A673 (cell line): ENCODE results near the gene MESD. TPM values are rescaled to one million over a fixed set of nuclear protein-coding genes. Genes with fewer than 3 reads are reported as not detected.

Source experiments
- BruUV-seq: library from RNA; stranded (reverse); fragments of 400-500 nt; replicated peaks from 2 replicates; lab custom pipeline; 2021; lab: Mats Ljungman, UMichigan
- CTCF ChIA-PET: fragments of 300-600 bp; sonication (Branson Sonifier 250); formaldehyde crosslinking; loops from one replicate; lab custom pipeline; 2022; ENCODE audit warnings: antibody characterized with exemption; lab: Charles Lee
- POLR2A ChIA-PET: fragments of 300-600 bp; sonication (Branson Sonifier 250); formaldehyde crosslinking; loops from one replicate; lab custom pipeline; 2022; ENCODE audit warnings: antibody characterized with exemption; ENCODE audit not compliant: low non-redundant PET; lab: Charles Lee
- DNase-seq: peaks from one replicate; pipeline ENCODE4 v3.0.0-alpha.2; 2015; ENCODE audit warnings: low spot score
- H3K27ac ChIP-seq: fragments of 200-600 bp; sonication (generic); 2 replicates; pipeline ENCODE4 v1.5.1; 2016; ENCODE audit warnings: mixed run types, low read depth, mild to moderate bottlenecking, mixed read lengths, antibody characterized with exemption, low read length; ENCODE audit not compliant: poor library complexity, severe bottlenecking
- H3K27me3 ChIP-seq: fragments of 200-600 bp; sonication (generic); replicated peaks from 2 replicates; pipeline ENCODE4 v1.6.1; 2017; ENCODE audit warnings: mixed run types, low read depth, mild to moderate bottlenecking, mixed read lengths, antibody characterized with exemption, low read length; ENCODE audit not compliant: insufficient read depth, poor library complexity
- H3K36me3 ChIP-seq: fragments of 200-600 bp; sonication (generic); 2 replicates; pipeline ENCODE4 v1.6.1; 2016; ENCODE audit warnings: mixed run types, mild to moderate bottlenecking, mixed read lengths, antibody characterized with exemption, low read length; ENCODE audit not compliant: insufficient read depth, poor library complexity, severe bottlenecking
- H3K4me1 ChIP-seq: fragments of 200-600 bp; sonication (generic); 2 replicates; pipeline ENCODE4 v1.6.1; 2017; ENCODE audit warnings: mixed run types, mild to moderate bottlenecking, mixed read lengths, antibody characterized with exemption, low read length; ENCODE audit not compliant: insufficient read depth, poor library complexity, severe bottlenecking
- H3K4me3 ChIP-seq: fragments of 200-600 bp; sonication (generic); 2 replicates; pipeline ENCODE4 v1.5.1; 2016; ENCODE audit warnings: low read depth, mixed run types, mild to moderate bottlenecking, mixed read lengths, low read length; ENCODE audit not compliant: poor library complexity, severe bottlenecking
- H3K9me3 ChIP-seq: fragments of 200-600 bp; sonication (generic); 2 replicates; pipeline ENCODE4 v1.6.1; 2016; ENCODE audit warnings: mixed run types, low read depth, mild to moderate bottlenecking, mixed read lengths, antibody characterized with exemption, low read length; ENCODE audit not compliant: poor library complexity, severe bottlenecking
- EZH2 ChIP-seq: fragments of 200-600 bp; sonication (generic); IDR thresholded peaks from 2 replicates; pipeline ENCODE4 v1.6.1; 2017; ENCODE audit warnings: borderline replicate concordance, low read depth, mild to moderate bottlenecking, mixed read lengths, antibody characterized with exemption, low read length; ENCODE audit not compliant: poor library complexity, severe bottlenecking
- intact Hi-C: fragments of 100-400 bp; cut with micrococcal nuclease; formaldehyde crosslinking; loops from one replicate; pipeline ENCODE4 v1.10.0; 2022; ENCODE audit not compliant: unreplicated experiment
- total RNA-seq: library from RNA; stranded (reverse); gene quantifications from 2 replicates; pipeline ENCODE4 v1.2.3, GENCODE V29; 2021
- TF ChIP-seq, protein P1 (sequence below): fragments of 300-800, 200-600 bp; sonication (generic); conservative IDR thresholded peaks from 2 replicates; pipeline ENCODE4 v1.5.1; 2017; ENCODE audit warnings: low read depth, mild to moderate bottlenecking, antibody characterized with exemption, low read length, moderate library complexity, mixed read lengths

MESD gene
- total RNA-seq, 1 experiment from 2014 or later: 28.1 TPM

DNA sequence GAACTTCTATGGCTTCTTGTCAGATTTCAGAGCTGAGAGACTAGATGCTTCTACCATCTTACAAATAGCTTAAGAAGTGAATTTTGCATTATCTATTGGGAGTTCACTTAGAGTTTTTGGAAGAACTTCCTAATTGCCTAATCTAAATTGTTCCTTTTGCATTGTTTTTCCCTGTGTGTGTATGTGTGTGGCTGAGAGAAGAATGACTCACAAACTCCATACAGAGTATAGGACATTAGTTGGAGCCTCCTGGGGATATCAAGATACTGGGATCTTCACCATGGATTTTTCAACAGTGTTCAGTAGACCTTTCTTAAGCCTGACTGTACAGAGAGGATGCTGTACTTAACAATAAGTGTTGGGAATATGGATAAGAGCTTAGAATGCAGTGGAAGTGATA lies 22.0 kb upstream of the MESD start:
- H3K27ac ChIP-seq: no peak overlapping the region
- ChIA-PET CTCF (no interaction called here), POLR2A (no interaction called here)
- H3K9me3 ChIP-seq: no peaks in the 10 kb centered on the region
- H3K27me3 ChIP-seq: no peaks in the 10 kb centered on the region
- H3K4me1 ChIP-seq: no peaks in the 10 kb centered on the region
- no peak overlapping the region for H3K4me3 ChIP-seq
- no peaks in the 10 kb centered on the region for H3K36me3 ChIP-seq
- intact Hi-C loops: no loop called here
- no TSS peak for BruUV-seq
- TF ChIP-seq EZH2: no peak
- TF ChIP-seq, protein P1, sequence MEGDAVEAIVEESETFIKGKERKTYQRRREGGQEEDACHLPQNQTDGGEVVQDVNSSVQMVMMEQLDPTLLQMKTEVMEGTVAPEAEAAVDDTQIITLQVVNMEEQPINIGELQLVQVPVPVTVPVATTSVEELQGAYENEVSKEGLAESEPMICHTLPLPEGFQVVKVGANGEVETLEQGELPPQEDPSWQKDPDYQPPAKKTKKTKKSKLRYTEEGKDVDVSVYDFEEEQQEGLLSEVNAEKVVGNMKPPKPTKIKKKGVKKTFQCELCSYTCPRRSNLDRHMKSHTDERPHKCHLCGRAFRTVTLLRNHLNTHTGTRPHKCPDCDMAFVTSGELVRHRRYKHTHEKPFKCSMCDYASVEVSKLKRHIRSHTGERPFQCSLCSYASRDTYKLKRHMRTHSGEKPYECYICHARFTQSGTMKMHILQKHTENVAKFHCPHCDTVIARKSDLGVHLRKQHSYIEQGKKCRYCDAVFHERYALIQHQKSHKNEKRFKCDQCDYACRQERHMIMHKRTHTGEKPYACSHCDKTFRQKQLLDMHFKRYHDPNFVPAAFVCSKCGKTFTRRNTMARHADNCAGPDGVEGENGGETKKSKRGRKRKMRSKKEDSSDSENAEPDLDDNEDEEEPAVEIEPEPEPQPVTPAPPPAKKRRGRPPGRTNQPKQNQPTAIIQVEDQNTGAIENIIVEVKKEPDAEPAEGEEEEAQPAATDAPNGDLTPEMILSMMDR: no peak
- no peak for DNase-seq

DNA sequence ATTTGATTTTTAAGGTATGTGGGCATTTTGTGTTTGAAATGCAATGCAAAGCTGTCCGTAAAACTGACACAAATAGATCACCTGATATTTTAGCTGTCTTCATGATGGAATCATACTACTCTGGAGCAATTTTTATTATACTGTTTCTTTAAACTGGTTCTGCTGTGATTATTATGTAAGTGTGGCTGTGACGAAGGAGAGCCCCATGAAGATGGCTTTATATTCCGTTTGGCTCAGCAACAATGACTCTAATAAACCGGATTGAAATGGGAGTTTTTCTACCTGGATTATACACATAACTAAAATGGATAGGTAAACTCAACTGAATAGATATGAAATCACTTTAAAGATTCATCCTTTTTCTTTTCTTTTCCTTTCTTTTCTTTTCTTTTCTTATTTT lies 20.5 kb upstream of the MESD start:
- TF ChIP-seq EZH2: no peak
- TF ChIP-seq, protein P1: no peak
- Histone ChIP-seq H3K4me1 (no peaks in the 10 kb centered on the region), H3K27me3 (no peaks in the 10 kb centered on the region), H3K4me3 (no peak overlapping the region), H3K36me3 (no peaks in the 10 kb centered on the region), H3K9me3 (no peaks in the 10 kb centered on the region), H3K27ac (no peak overlapping the region)
- intact Hi-C loops: no loop called here
- DNase-seq: no peak
- ChIA-PET CTCF (no interaction called here), POLR2A (no interaction called here)
- no TSS peak for BruUV-seq

DNA sequence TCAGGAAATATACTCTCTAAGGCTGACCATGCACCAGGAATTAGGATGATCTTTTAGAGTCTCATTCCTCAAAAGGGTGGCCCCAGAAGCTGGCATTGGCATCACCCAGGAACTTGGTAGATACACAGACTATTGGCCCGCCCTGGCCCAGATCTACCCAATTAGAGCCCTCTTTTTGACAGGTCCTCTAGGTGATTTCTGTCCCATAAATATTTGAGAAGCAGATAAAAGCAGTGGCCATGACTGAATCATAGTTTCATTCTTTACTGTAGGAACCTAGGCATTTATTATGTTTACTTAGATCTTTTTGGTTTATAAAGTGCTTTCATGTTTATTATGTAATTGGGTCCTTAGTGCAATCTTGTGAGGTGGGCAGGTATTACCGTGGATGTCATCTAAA lies 18.7 kb upstream of the MESD start:
- TF ChIP-seq, protein P1: no peak
- TF ChIP-seq EZH2: no peak
- Histone ChIP-seq H3K27me3 (no peaks in the 10 kb centered on the region), H3K36me3 (no peaks in the 10 kb centered on the region), H3K4me3 (no peak overlapping the region), H3K4me1 (peaks cover 8% of the 10 kb centered on the region), H3K9me3 (no peaks in the 10 kb centered on the region), H3K27ac (no peak overlapping the region)
- intact Hi-C loops: loop anchor here (10.0 kb wide), 1 partner anchor 56 kb away; no protein-coding TSS in a partner anchor
- POLR2A ChIA-PET: interaction anchor here (0.6 kb wide), 1 partner anchor 109 kb away, joined by 4 read pairs; no protein-coding TSS in a partner anchor
- DNase-seq: no peak
- no TSS peak for BruUV-seq
- CTCF ChIA-PET: no interaction called here
